GM19324 (cell line): ENCODE results near the gene BCAP31.

Experiments
- ATAC-seq: cut with Tn5 transposase; IDR thresholded peaks from one replicate; pipeline ENCODE4 v1.9.1; 2021; ENCODE audit warnings: mild to moderate bottlenecking, moderate library complexity; ENCODE audit not compliant: unreplicated experiment, low FRiP score

The BCAP31 gene

DNA sequence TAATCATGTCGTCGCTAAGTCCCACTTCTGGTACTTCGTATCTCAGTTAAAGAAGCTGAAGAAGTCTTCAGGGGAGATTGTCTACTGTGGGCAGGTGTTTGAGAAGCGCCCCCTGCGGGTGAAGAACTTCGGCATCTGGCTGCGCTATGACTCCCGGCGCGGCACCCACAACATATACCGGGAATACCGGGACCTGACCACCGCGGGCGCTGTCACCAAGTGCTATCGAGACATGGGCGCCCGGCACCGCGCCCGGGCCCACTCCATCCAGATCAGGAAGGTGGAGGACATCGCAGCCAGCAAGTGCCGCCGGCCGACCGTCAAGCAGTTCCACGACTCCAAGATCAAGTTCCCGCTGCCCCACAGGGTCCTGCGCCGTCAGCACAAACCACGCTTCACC is 61.9 kb downstream of the BCAP31 start:
- ATAC-seq, result no peak

GRCh38 chrX:153659268-153659667 is 64.9 kb downstream of the BCAP31 start:
- no peak for ATAC-seq

- no peak for ATAC-seq
Observed at GRCh38 chrX:153657161-153657560, 67.0 kb downstream of the BCAP31 start.

- no peak for ATAC-seq
Observed at GRCh38 chrX:153653556-153653955, 70.6 kb downstream of the BCAP31 start.

DNA sequence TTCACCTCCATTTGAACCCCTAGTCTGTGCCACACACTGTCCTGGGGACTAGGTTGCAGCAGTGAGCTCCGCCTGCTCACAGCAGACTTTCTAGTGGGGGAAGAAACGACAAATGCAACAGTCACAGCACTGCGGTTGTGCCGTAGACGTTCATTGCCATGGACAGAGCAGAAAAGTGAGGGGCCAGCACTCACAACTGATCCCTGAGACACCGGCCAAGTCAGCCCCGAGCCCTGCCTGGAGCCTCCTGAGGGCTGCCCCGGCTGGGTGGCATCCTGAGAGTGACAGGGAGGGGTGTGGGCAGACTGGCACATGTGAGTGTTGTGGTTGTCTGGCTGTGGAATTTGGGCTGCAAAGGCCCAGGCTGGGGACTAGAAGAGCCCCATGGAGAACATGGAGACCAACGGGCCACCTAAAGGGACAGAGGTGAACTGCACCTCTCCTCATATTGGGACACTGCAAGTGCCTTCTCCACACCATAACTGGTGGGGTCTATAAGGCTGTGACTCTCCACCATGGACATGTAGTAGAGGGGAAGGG is 72.6 kb downstream of the BCAP31 start:
- no peak for ATAC-seq

- no peak for ATAC-seq
Observed at GRCh38 chrX:153650959-153651358, 73.2 kb downstream of the BCAP31 start.
